K562 (cell line): ENCODE results near the gene PCSK2. TPM values are rescaled to one million over a fixed set of nuclear protein-coding genes. Genes with fewer than 3 reads are reported as not detected.

Experiments used
- ATAC-seq: fragments of 200-7000 bp; cut with Tn5 transposase; 3 replicates; pipeline ENCODE4 v1.9.1; 2020; ENCODE audit warnings: moderate library complexity
- BruUV-seq: library from RNA; stranded (reverse); fragments of 400-500 nt; replicated peaks from 2 replicates; lab custom pipeline; 2021; lab: Mats Ljungman, UMichigan
- CTCF ChIA-PET: fragments of 300-600 bp; formaldehyde crosslinking; extraction: SDS; loops from one replicate; lab custom pipeline; 2021; ENCODE audit warnings: low intra/inter-chr PET ratio; lab: Yijun Ruan, JAX
- POLR2A ChIA-PET: fragments of 300-600, 350-650 bp; sonication (Branson Sonifier 250); formaldehyde crosslinking; extraction: SDS; loops from one replicate; lab custom pipeline; 2021; ENCODE audit warnings: antibody characterized with exemption, inconsistent platforms; lab: Yijun Ruan, JAX
- DNase-seq, 4 experiments: peaks; one replicate each; pipeline versions ENCODE4 v3.0.0 to v3.0.0-alpha.2; 2011 to 2018; ENCODE audit warnings: low spot score in 3 of 4, mixed read lengths in 3 of 4; ENCODE audit errors: extremely low read depth in 1 of 4
- FAIRE-seq: peaks from 2 replicates; lab custom pipeline; 2011; peaks lifted over from hg19 to GRCh38; lab: Jason Lieb, UNC
- H2AFZ ChIP-seq: 2 replicates; pipeline ENCODE4 v1.6.0; 2011; ENCODE audit warnings: low read depth, low read length, control low read depth, inconsistent platforms
- H3K27ac ChIP-seq: fragments of 200-600 bp; 3 replicates; pipeline ENCODE4 v1.8.0; 2011; ENCODE audit warnings: low read depth, mild to moderate bottlenecking, control low read depth, inconsistent platforms, low read length, moderate library complexity, mixed read lengths; ENCODE audit errors: extremely low read depth
- H3K27me3 ChIP-seq, 2 experiments: fragments of 300-600 bp in 1 of 2; 2 replicates in 1 of 2; 3 replicates in 1 of 2; pipeline versions ENCODE4 v1.6.0 to v1.8.0; 2011; ENCODE audit warnings: inconsistent platforms in 2 of 2, low read length in 2 of 2, mild to moderate bottlenecking in 1 of 2, mixed read lengths in 1 of 2, moderate library complexity in 1 of 2; ENCODE audit not compliant: control insufficient read depth in 2 of 2, insufficient read depth in 2 of 2
- H3K36me3 ChIP-seq: fragments of 300-600 bp; 3 replicates; pipeline ENCODE4 v1.8.0; 2011; ENCODE audit warnings: mild to moderate bottlenecking, low read length, inconsistent platforms; ENCODE audit not compliant: control insufficient read depth, insufficient read depth
- H3K4me1 ChIP-seq, 2 experiments: fragments of 200-600 bp in 1 of 2; replicated peaks in 1 of 2; 2 replicates in 1 of 2; 3 replicates in 1 of 2; pipeline versions ENCODE4 v1.5.1 to v1.8.0; 2011; ENCODE audit warnings: inconsistent platforms in 2 of 2, low read length in 2 of 2, mild to moderate bottlenecking in 1 of 2, mixed read lengths in 1 of 2, moderate library complexity in 1 of 2; ENCODE audit not compliant: control insufficient read depth in 2 of 2, insufficient read depth in 2 of 2
- H3K4me2 ChIP-seq: 2 replicates; pipeline ENCODE4 v1.6.1; 2011; ENCODE audit warnings: low read length, control low read depth, inconsistent platforms, mixed read lengths; ENCODE audit not compliant: insufficient read depth
- H3K4me3 ChIP-seq: fragments of 200-600 bp; sonication (generic), shearing (Covaris generic); 2 replicates; pipeline ENCODE4 v1.5.1; 2016; ENCODE audit warnings: control low read depth, inconsistent platforms
- H3K79me2 ChIP-seq: fragments of 200-600 bp; 3 replicates; pipeline ENCODE4 v1.8.0; 2011; ENCODE audit warnings: low read length, inconsistent platforms; ENCODE audit not compliant: control insufficient read depth, insufficient read depth
- H3K9ac ChIP-seq, 2 experiments: 2 replicates each; pipeline versions ENCODE4 v1.6.0 to v1.6.1; 2011; ENCODE audit warnings: low read depth in 2 of 2, low read length in 2 of 2, control low read depth in 1 of 2, inconsistent platforms in 1 of 2, mild to moderate bottlenecking in 1 of 2, mixed read lengths in 1 of 2; ENCODE audit not compliant: insufficient read depth in 1 of 2
- H3K9me1 ChIP-seq: one replicate; pipeline ENCODE4 v1.6.0; 2011; ENCODE audit warnings: inconsistent platforms, mild to moderate bottlenecking, low read length, moderate library complexity; ENCODE audit not compliant: control insufficient read depth, insufficient read depth
- H3K9me3 ChIP-seq: replicated peaks from 2 replicates; pipeline ENCODE4 v1.5.1; 2011; ENCODE audit warnings: low read depth, low read length, inconsistent platforms; ENCODE audit not compliant: control insufficient read depth, insufficient read depth
- H4K20me1 ChIP-seq: replicated peaks from 2 replicates; pipeline ENCODE4 v1.6.1; 2011; ENCODE audit warnings: low read length, inconsistent platforms, mixed read lengths; ENCODE audit not compliant: control insufficient read depth, insufficient read depth
- ARNT ChIP-seq, 2 experiments: fragments of 450-650 bp; IDR thresholded peaks; 2 replicates each; pipeline ENCODE4 v1.6.1; 2016; ENCODE audit warnings: mild to moderate bottlenecking in 1 of 2
- ATF3 ChIP-seq, 2 experiments: fragments of 450-650 bp in 1 of 2; sonication (generic) in 1 of 2; formaldehyde crosslinking in 1 of 2; IDR thresholded peaks in 1 of 2; conservative IDR thresholded peaks in 1 of 2; 2 replicates each; pipeline versions ENCODE4 v1.6.1 to v1.8.1; 2016 to 2023; ENCODE audit warnings: mild to moderate bottlenecking in 2 of 2, moderate library complexity in 2 of 2, inconsistent platforms in 1 of 2, missing genetic modification reagents in 1 of 2
- DPF2 ChIP-seq: fragments of 450-650 bp; IDR thresholded peaks from 2 replicates; pipeline ENCODE4 v1.6.1; 2016
- FOXK2 ChIP-seq, 2 experiments: fragments of 450-650 bp; IDR thresholded peaks in 1 of 2; conservative IDR thresholded peaks in 1 of 2; 2 replicates each; pipeline ENCODE4 v1.6.1; 2016; ENCODE audit warnings: low read depth in 2 of 2, mild to moderate bottlenecking in 1 of 2
- FOXM1 ChIP-seq, 2 experiments: fragments of 450-650 bp in 1 of 2; sonication (generic) in 1 of 2; formaldehyde crosslinking in 1 of 2; IDR thresholded peaks; 2 replicates each; pipeline versions ENCODE4 v1.6.1 to v1.9.0; 2017 to 2022; ENCODE audit warnings: low read depth in 2 of 2, mild to moderate bottlenecking in 2 of 2, missing genetic modification reagents in 1 of 2, moderate library complexity in 1 of 2
- MIER1 ChIP-seq: fragments of 450-650 bp; IDR thresholded peaks from 2 replicates; pipeline ENCODE4 v1.6.1; 2016; ENCODE audit warnings: antibody characterized with exemption, mild to moderate bottlenecking, low read depth
- NCOA6 ChIP-seq: fragments of 450-650 bp; IDR thresholded peaks from 2 replicates; pipeline ENCODE4 v1.6.1; 2017; ENCODE audit warnings: mild to moderate bottlenecking
- NFATC3 ChIP-seq: fragments of 450-650 bp; IDR thresholded peaks from 2 replicates; pipeline ENCODE4 v1.6.1; 2017; ENCODE audit warnings: mild to moderate bottlenecking
- RAD51 ChIP-seq: fragments of 450-650 bp; IDR thresholded peaks from 2 replicates; pipeline ENCODE4 v1.7.1; 2016; ENCODE audit warnings: low read depth, mild to moderate bottlenecking, borderline replicate concordance
- SMAD2 ChIP-seq: fragments of 150-350 bp; IDR thresholded peaks from 2 replicates; pipeline ENCODE4 v1.6.1; 2014; ENCODE audit warnings: low read depth, mild to moderate bottlenecking, low read length
- SOX6 ChIP-seq: fragments of 450-650 bp; IDR thresholded peaks from 2 replicates; pipeline ENCODE4 v1.6.1; 2014; ENCODE audit warnings: mild to moderate bottlenecking
- SREBF2 ChIP-seq: sonication (generic); formaldehyde crosslinking; IDR thresholded peaks from 2 replicates; pipeline ENCODE4 v1.4.0; 2020; ENCODE audit warnings: mild to moderate bottlenecking, missing genetic modification reagents
- TAL1 ChIP-seq: fragments of 450-650 bp; IDR thresholded peaks from 2 replicates; pipeline ENCODE4 v1.6.1; 2016; ENCODE audit warnings: mild to moderate bottlenecking
- THAP12 ChIP-seq: fragments of 250-450 bp; sonication (Bioruptor Pico); IDR thresholded peaks from 2 replicates; pipeline ENCODE4 v1.9.0; 2021; ENCODE audit warnings: mild to moderate bottlenecking, inconsistent platforms
- ZSCAN29 ChIP-seq: fragments of 450-650 bp; IDR thresholded peaks from 2 replicates; pipeline ENCODE4 v1.6.1; 2017
- WGBS: fragments of 100-300 bp; shearing (Covaris generic); methylation state at CpG from one replicate; pipeline ENCODE4 v1.1.6; 2016; ENCODE audit warnings: low coverage, mixed read lengths; ENCODE audit not compliant: insufficient coverage; ENCODE audit errors: missing lambda C conversion rate; 5-methylcytosine and 5-hydroxymethylcytosine counted together
- in situ Hi-C: fragments of 300-500 bp; cut with MboI; formaldehyde crosslinking; loops from 4 replicates; pipeline ENCODE4 v1.15.0; 2018; ENCODE audit warnings: inconsistent platforms, mixed read lengths
- intact Hi-C: fragments of 100-400 bp; cut with micrococcal nuclease; formaldehyde crosslinking; loops from 2 replicates; pipeline ENCODE4 v1.14.2; 2022
- polyA plus RNA-seq, 8 experiments: library from polyadenylated mRNA; depleted of rRNA in 4 of 8; stranded (reverse) in 5 of 8; unstranded in 3 of 8; fragments of >200 nt; fragmentation: Nextera tagmentation in 2 of 8; fragmentation: Illumina TruSeq in 1 of 8; extraction: Ambion mirVana in 2 of 8; extraction: Trizol in 1 of 8; gene quantifications; 2 replicates each; pipeline versions ENCODE4 v1.2.1 to v1.2.3, GENCODE V29; 2011 to 2014; ENCODE audit warnings: inconsistent platforms in 1 of 8, missing spikeins in 1 of 8
- total RNA-seq, 7 experiments: library from RNA; depleted of rRNA in 6 of 7; stranded (reverse); fragments of >200 nt in 6 of 7; fragmentation: Illumina TruSeq in 2 of 7; extraction: Trizol in 2 of 7; gene quantifications; 2 replicates each; pipeline versions ENCODE4 v1.2.1 to v1.2.3, GENCODE V29; 2011 to 2021; ENCODE audit warnings: low replicate concordance in 1 of 7

Gene PCSK2
- total and polyA plus RNA-seq, 9 of the 15 experiments (the other 6 are each of a cell fraction or from before 2014, with no cell fraction given): 0.04 to 0.07 (median 0.05) TPM; not detected in 6

GRCh38 chr20:17513939-17514338 lies 287.1 kb downstream of the PCSK2 start:
- peaks cover 8 to 15% of the 10 kb centered on the region in 2 experiments; a peak in 4 of 5 replicates for H3K27me3 ChIP-seq
- in situ Hi-C loops: loop anchor here (25.0 kb wide), 1 partner anchor 773 kb away; the partner anchor contains the start of gene ZNF133
- BruUV-seq: no TSS peak
- DNase-seq: no peak
- no peak overlapping the region for H3K27ac ChIP-seq
- no peaks in the 10 kb centered on the region for H3K4me1 ChIP-seq
- no peak for ATAC-seq
- no peaks in the 10 kb centered on the region for H3K36me3 ChIP-seq
- no peak for TF ChIP-seq RAD51
- TF ChIP-seq TAL1: no peak
- no peak for TF ChIP-seq THAP12 (CRISPR knock-in tag)
- no peak for TF ChIP-seq SREBF2 (CRISPR knock-in tag)
- TF ChIP-seq FOXK2 (conservative IDR thresholded peaks at IDR 0.05 in 1 of 2, IDR thresholded peaks at IDR 0.05 in 1 of 2; ENCODE audit: low read depth in 2 of 2): no peak
- TF ChIP-seq ARNT (IDR thresholded peaks at IDR 0.05): no peak
- no peak for TF ChIP-seq SOX6
- TF ChIP-seq ZSCAN29: no peak
- no peak for TF ChIP-seq ATF3 (IDR thresholded peaks at IDR 0.05)
- no peak for TF ChIP-seq ATF3 (CRISPR knock-in tag; conservative IDR thresholded peaks at IDR 0.05)
- TF ChIP-seq DPF2: no peak
- TF ChIP-seq MIER1: no peak
- no peak for TF ChIP-seq SMAD2
- no peak for TF ChIP-seq FOXM1 (IDR thresholded peaks at IDR 0.05; ENCODE audit: low read depth)
- no peak for TF ChIP-seq FOXM1 (CRISPR knock-in tag; IDR thresholded peaks at IDR 0.05; ENCODE audit: low read depth)
- no peak for TF ChIP-seq NFATC3
- TF ChIP-seq NCOA6: no peak
- ChIA-PET CTCF (no interaction called here), POLR2A (interaction anchor here (0.7 kb wide), 1 partner anchor 346 kb away, joined by 3 read pairs; no protein-coding TSS in a partner anchor)
- H3K79me2 ChIP-seq: no peaks in the 10 kb centered on the region
- H3K9me1 ChIP-seq: no peaks in the 10 kb centered on the region
- H3K9ac ChIP-seq: no peak overlapping the region
- intact Hi-C loops: no loop called here
- no peak overlapping the region for H3K4me3 ChIP-seq
- H2AFZ ChIP-seq: no peak overlapping the region
- no peak overlapping the region for H3K4me2 ChIP-seq
- H3K9me3 ChIP-seq: no peaks in the 10 kb centered on the region
- FAIRE-seq: no peak
- H4K20me1 ChIP-seq: no peaks in the 10 kb centered on the region
- WGBS: 0% methylated on average over 2 of the region's 2 CpGs
